ENCODE results near the gene FILIP1.

The FILIP1 gene, protein sequence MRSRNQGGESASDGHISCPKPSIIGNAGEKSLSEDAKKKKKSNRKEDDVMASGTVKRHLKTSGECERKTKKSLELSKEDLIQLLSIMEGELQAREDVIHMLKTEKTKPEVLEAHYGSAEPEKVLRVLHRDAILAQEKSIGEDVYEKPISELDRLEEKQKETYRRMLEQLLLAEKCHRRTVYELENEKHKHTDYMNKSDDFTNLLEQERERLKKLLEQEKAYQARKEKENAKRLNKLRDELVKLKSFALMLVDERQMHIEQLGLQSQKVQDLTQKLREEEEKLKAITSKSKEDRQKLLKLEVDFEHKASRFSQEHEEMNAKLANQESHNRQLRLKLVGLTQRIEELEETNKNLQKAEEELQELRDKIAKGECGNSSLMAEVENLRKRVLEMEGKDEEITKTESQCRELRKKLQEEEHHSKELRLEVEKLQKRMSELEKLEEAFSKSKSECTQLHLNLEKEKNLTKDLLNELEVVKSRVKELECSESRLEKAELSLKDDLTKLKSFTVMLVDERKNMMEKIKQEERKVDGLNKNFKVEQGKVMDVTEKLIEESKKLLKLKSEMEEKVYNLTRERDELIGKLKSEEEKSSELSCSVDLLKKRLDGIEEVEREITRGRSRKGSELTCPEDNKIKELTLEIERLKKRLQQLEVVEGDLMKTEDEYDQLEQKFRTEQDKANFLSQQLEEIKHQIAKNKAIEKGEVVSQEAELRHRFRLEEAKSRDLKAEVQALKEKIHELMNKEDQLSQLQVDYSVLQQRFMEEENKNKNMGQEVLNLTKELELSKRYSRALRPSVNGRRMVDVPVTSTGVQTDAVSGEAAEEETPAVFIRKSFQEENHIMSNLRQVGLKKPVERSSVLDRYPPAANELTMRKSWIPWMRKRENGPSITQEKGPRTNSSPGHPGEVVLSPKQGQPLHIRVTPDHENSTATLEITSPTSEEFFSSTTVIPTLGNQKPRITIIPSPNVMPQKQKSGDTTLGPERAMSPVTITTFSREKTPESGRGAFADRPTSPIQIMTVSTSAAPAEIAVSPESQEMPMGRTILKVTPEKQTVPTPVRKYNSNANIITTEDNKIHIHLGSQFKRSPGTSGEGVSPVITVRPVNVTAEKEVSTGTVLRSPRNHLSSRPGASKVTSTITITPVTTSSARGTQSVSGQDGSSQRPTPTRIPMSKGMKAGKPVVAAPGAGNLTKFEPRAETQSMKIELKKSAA (N-terminal part only)

DNA sequence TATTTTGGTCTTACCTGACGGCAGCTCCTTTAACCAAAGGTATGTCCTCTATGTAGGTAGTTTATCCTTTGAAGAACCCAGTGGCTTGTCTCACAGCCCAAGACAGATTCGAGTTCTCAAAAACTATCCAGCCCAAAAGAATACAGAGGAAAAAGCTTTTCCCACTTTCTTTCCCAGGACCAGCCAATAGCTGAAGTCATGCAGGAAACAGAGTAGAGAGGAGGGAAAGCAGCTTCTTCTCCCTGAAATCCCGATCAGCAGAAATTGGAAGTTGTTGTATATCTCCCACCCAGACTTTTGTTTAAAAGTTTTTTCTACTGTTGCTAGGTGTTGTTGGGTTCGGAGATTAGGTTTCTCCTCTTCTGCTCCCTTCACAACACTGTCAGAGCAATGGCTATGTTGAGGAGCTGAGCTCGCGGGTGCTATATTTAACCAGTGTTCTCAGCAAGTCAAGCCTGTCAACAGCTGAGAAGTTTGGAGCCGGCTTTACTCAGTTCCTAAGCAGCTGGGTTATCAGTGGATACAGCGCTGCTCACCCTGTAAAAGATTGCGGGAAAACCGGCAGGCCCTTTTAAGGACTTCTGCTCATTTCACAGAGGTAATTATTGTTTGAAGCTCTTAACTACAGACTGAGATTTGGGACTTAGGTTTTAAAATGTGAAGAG, at the start of gene FILIP1:
Gene FILIP1, minus strand, starts transcription at position 401 of the 665 bp plus-strand sequence. CDS start 78,828 bp downstream, outside the sequence.
- no peak within 1 kb of the TSS for H3K4me3 ChIP-seq (ENCODE audit: low read depth, low read length)

DNA sequence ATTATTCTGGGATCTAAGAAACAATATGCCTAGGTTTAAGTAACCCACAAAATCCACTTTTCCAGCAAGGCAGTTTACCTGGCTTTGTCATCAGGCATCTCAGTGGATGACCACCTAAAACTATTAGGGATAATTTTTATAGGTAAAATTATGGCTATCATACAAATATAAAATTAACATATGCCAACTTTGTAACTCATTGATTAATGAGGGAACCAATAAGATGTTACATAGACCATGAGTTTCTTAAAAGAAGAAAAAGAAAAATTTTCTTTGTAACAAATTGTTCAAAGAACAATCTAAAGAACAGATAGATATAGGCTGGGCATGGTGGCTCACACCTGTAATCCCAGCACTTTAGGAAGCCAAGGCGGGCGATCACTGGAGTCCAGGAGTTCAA, 49.7 kb upstream of the FILIP1 start:
- no peak overlapping the region for H3K4me3 ChIP-seq (ENCODE audit: low read depth, low read length)

DNA sequence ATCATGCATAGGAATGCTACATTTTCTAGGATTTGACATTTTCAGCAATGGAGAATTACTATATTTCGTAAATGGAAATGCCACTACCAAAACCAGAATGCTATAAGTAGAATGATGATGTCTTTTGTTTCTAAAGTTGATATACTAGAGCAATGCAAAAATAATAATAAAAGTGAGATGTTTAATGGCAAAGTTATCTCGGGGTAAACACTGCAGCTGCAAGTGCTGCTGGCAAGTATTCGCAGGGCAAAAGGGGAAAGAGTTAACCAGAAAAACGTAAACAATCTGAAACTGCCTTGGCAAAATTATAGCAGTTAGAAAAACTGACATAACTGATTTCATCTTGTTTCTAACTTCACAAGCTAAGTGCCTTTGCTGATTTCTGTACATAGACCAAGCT, 45.5 kb upstream of the FILIP1 start:
- H3K4me3 ChIP-seq (ENCODE audit: low read depth, low read length), result no peak overlapping the region

DNA sequence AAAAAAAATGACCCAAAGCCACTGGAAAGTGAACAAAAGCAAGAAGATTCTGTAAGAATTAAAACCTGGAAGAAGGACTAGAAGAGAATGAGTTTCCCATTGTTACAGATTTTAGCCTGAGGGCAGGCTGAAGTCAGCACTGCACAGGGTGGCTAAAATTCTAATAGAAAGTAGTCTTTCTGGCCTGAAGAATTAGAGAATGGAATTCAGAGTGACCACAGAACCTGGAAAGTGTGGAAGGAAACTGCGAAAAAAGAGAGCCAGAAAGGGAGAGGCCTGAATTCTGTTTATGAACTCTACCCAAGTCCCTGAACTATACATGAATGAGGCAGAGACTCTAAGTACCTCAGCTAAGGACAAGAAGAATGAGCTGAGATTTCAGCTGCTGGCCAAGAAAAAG, 38.9 kb upstream of the FILIP1 start:
- no peak overlapping the region for H3K4me3 ChIP-seq (ENCODE audit: low read depth, low read length)

DNA sequence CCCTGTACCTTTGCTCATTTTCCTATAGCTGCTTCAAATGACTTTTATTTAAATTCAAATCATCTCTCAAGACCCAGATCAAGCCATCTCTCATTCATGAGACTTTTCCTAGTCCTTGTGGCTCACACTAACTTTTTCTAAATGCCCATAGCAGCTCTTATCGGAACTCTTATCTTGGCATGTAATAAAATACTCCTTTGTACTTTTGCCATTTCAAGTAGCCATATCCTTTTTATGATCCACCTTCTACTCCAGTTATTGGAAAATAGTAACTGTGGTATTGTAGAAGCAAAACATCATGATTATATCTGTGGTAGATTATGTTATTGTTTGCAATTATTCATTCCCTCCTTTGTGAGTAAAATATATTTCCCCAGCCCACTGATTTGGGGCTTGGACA, 37.6 kb upstream of the FILIP1 start:
- no peak overlapping the region for H3K4me3 ChIP-seq (ENCODE audit: low read depth, low read length)

DNA sequence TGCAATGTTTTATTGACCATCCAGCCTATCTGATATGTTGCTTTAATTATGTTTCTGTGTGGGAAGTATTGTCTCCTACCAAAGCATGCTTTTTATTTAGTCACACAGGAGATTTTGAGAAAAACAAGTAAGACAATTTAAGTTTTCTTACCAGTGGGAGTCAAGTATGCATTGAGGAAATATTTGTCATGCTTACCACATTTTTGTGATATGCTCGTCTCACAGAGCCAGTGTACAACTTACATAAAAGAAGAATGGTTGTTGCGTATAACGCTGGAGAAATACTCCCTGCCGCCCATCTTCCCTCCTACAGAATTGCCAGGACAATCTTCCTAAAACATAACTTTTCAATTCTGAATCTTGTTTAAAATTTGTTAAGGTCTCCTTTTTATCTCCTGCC, 37.1 kb upstream of the FILIP1 start:
- no peak overlapping the region for H3K4me3 ChIP-seq (ENCODE audit: low read depth, low read length)

DNA sequence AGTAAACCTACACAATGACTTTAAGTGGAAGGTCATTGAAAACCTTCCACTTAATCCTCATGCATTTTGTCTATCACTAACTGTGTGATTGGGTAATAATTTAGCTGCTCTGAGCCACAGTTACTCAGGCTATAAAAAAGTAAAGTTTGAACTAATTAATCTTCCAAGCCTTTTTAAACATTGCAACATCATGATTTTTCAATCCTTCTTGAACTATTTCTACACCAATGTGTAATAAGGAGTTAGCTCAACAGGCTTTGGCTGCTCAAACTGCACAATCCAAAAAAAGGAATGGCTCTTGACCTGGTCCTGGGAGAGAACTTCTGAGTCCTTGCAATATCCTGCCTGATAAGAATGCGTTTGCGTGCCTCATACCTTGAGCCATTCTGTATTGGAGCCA, 34.8 kb upstream of the FILIP1 start:
- H3K4me3 ChIP-seq (ENCODE audit: low read depth, low read length), result no peak overlapping the region

DNA sequence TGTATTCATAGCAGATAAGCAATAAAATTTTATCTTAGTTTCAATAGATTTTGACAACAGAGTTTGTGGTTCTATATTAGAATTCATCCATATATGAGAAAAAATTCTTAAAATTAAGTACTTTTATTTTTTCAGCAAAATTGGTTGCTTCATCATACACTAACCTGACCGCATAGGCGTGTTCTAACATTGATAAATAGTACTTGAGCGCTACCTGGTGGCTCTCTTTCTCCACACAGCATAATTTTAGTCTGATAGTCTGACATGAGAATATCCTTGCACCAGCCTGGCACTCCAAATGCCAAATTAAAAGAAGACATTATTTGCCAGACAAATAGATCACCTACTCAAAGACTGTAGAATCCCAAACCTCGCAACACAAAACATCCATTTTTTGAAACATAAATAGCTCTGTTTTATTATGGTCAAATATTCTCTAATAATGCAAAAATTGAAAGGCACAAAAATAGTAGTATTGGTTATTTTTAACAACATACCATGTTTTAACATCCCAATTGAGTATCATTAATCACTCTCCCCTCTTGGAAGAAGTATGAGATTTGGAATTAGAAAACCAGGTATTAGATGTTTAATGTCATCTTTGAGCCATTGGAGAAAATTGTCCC, 33.0 kb upstream of the FILIP1 start:
- no peak overlapping the region for H3K4me3 ChIP-seq (ENCODE audit: low read depth, low read length)

DNA sequence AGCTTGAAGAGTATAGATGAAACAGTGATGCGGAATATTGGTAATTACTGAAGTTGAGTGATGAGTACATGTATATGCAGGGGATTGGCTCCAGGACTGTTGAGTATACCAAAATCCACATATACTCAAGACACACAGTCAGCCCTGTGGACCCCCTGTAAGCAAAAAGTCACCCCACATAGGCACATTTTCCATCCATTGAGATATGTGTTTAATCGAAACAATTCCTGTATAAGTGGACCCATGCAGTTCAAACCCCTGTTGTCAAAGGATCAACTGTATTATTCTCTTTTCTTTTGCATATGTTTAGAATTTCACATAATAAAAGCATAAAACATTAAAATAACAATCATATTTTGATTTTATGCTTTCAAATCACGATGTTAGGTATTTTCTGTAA, 32.1 kb upstream of the FILIP1 start:
- no peak overlapping the region for H3K4me3 ChIP-seq (ENCODE audit: low read depth, low read length)

DNA sequence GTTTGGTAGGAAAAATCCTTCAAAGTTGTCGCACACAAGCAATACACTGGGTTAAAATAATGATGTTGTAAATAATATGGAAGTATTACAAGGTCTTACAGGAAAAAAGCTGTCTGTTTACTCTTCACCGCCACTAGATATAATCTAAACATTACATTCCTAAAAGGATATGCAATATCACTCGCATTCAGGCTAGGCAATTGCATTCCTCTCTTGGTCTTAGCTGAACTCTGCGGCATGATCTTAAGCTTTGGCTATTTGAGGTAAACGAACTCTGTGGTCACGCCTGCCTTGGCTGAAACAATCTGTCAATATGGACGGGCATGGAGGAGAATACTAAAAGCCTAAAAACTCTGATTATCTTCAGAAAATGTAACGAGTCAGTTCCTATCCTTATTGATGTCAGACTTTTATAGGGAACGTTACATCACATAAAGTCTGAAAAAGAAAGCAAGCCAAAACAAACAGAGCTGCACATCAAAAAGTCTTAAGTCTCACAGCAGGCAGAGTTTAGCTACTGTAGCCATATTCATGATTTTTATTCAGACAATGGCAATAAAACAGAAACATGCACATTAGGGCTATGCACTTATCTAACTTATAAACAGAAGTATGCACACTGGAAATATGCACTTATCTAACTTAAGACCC, 30.8 kb upstream of the FILIP1 start:
- no peak overlapping the region for H3K4me3 ChIP-seq (ENCODE audit: low read depth, low read length)

DNA sequence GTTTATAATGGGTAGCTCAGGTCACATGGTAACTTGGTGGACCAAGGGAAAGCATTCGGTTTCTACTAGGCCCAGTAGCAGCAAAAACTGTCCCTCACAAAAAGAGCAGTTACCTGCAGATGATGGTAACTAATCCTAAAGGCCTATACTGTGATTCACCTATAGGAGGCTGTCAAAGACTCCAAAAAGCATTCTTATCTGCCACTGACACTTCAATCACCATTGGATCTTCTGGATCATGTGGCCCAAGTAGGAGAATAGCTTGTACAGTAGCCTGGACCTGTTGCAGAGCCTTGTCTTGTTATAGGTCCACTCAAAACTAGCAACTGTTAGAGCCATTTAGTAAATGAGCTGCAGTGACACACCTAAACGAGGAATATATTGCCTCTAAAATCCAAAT, 23.2 kb upstream of the FILIP1 start:
- H3K4me3 ChIP-seq (ENCODE audit: low read depth, low read length), result no peak overlapping the region

DNA sequence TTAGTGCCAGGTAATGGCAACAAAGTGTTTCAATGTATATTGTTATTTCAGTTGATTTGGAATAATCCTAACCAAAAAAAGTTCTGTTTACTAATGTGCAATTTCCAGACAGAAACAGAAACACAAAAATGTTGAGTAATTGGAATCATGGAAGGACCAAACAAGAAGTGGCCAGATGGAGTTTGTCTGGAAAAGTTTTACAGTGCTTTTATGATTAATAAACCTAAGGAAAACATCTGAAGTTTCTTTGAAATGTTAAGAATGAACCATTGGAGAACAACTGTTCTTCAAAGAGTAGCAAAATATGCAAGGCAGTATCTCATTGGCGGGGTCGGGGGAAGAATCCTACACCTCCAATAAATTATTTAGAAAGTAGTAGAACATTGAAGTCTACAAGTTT, 19.0 kb upstream of the FILIP1 start:
- H3K4me3 ChIP-seq (ENCODE audit: low read depth, low read length), result no peak overlapping the region

DNA sequence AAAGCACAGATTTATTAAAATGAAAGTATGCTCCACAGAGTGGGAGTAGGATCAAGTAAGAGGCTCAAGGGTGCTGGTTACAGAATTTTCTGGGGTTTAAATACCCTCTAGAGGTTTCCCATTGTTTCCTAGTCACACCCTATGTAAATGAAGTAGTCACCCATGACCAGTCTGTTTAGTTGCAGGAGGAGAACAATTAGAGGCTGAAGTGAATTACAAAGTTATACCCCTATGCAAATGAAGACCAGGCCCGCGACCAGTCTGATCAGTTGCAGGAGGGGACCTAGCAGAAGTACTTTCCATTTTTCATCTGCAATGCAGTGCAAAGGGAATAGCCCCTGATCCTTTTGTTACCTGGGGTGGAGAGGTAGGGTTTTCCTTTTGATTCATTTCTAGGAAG, 11.8 kb upstream of the FILIP1 start:
- H3K4me3 ChIP-seq (ENCODE audit: low read depth, low read length), result no peak overlapping the region

DNA sequence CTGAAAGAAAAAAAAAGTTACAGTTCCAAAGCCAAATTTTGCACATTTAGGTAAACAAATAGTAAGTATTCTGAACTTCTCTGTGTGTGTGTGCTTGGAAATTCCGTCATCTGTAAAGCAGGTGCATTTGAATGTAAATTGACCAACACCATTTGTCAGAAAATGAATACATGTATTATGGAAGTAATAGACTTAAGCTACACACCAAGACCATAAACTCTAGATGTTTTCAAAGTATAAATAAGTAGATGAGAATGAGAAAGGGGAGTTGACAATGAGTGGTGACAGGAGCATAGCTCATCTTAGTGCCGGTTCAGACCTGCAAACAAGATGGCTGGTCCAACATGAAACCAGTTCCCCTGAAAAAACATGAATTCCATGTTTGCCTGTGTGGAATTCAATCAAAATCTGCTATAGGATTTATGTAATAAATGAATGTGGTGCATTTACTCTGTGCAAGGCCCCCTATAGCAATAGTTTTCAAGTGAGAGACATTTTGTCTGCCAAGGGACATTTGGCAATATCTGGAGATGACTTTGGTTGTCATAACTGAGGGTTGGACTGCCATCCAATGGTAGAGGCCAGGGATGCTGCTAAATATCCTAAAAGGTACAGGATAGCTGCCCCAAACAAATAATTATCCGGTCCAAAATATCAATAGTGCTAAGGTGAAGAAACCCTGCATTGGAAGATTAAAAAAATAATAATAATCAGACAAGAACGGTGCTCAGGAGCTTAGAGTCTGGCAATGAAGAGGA, 11.0 kb upstream of the FILIP1 start:
- H3K4me3 ChIP-seq (ENCODE audit: low read depth, low read length), result no peak overlapping the region

DNA sequence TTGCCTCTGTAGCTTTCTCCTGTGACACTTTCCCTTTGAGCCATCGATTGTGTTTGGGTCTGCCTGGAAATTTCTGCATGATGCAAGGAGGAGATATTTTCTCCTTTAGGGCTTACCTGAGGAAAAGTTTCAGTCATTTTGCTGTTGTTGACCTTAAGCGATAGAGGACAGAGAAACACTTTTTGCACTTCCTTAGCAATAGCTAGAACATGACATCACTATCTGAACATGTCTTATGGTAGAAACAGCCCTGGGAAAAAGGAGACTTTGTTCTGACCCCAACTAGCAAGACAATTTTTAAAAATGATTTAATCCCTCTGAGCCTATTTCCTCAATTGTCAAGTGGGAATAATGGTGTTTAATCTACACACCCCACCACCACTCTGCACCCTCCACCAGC, 9.7 kb upstream of the FILIP1 start:
- no peak overlapping the region for H3K4me3 ChIP-seq (ENCODE audit: low read depth, low read length)

DNA sequence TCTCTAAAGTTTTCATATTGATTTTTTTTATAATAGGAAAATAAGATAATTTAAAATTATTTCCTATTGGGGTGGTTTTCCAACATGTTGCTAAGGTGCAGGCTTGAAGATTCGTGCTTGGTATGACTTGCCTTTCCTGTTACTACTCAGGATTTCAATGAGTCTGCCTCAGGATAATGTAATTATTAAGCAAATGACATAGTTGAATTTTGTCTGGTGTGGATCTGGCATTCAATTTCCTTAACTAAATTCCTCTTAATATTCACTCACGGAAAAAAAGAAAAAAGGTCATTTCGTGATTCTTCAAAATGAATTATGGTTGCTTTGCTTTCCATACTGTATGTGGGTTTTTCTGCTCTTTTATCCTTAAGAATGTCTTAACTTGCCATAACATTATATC, 9.3 kb upstream of the FILIP1 start:
- H3K4me3 ChIP-seq (ENCODE audit: low read depth, low read length), result no peak overlapping the region

DNA sequence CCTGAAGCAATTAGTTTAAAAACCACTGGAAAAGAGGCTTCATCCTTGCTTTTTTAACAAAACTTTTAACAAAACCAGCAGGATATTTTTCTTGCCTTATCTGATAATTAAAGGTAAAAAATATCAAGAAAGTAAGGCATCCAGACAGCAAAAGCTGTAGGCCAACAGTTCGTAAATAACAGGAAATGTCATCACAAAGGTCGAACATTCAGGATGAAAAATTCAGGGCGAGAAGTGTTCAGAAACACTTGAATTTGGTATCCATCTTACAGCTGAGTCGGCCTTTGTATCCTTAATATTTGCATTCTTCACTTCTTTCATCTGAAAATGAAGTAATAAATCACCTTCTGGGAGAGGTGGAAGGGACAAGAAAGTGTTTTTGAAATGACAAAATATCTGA, 8.2 kb upstream of the FILIP1 start:
- no peak overlapping the region for H3K4me3 ChIP-seq (ENCODE audit: low read depth, low read length)

DNA sequence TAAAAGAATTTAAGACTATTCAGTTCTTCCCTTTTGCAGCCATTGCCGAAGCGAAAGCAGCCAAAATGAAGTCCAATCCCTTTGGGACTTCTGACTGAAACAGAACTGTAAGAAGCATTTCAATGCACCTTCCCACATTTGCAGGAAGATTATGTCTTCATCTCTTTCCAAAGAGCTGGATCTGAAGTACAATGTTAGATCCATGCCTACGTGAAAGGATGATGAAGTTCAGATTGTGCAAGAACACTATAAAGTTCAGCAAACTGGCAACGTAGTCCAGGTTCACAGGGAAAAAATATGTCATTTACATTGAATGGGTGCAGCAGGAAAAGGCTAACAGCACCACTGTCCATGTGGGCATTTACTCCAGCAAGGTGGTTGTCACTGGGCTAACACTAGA, 6.0 kb upstream of the FILIP1 start:
- no peak overlapping the region for H3K4me3 ChIP-seq (ENCODE audit: low read depth, low read length)

DNA sequence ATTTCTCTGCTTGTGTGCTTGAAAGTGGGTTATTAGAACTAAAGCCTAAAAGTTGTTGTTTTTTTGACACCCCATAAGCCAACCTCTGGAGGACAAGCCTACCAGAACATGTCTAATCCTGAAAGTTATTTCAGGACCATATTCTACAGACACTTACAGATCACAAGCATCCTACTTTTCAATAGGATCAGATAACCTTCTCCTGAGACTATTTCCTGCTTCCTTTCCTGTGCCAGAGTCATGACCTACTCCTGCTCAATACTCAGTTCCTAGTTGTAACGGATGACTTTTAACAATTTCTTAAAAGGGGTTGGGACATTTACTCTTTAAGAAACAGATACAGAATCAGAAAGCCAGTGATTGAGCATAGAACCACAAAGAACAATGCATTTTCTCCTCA, 5.3 kb upstream of the FILIP1 start:
- no peak overlapping the region for H3K4me3 ChIP-seq (ENCODE audit: low read depth, low read length)

All from iPS-11a (cell line).